Calu3 (cell line): ENCODE data around the gene CTXN1. TPM values are rescaled to one million over a fixed set of nuclear protein-coding genes. Genes with fewer than 3 reads are reported as not detected.

Experiments
- BruUV-seq: library from RNA; stranded (reverse); fragments of 400-500 nt; replicated peaks from 2 replicates; lab custom pipeline; 2021; lab: Mats Ljungman, UMichigan
- CTCF ChIA-PET: fragments of 300-600 bp; sonication (Branson Sonifier 250); formaldehyde crosslinking; loops from one replicate; lab custom pipeline; 2022; ENCODE audit warnings: antibody characterized with exemption; lab: Charles Lee
- DNase-seq: peaks from one replicate; pipeline ENCODE4 v3.0.0; 2022
- H3K27ac Mint-ChIP-seq: one replicate; pipeline ENCODE4 v1.8.0; 2022; ENCODE audit warnings: mixed read lengths; ENCODE audit not compliant: unreplicated experiment
- H3K27me3 Mint-ChIP-seq: one replicate; pipeline ENCODE4 v1.8.0; 2022; ENCODE audit warnings: mixed read lengths; ENCODE audit not compliant: unreplicated experiment
- H3K36me3 Mint-ChIP-seq: one replicate; pipeline ENCODE4 v1.8.0; 2022; ENCODE audit warnings: mild to moderate bottlenecking, moderate library complexity, mixed read lengths; ENCODE audit not compliant: insufficient read depth, unreplicated experiment
- H3K4me1 Mint-ChIP-seq: one replicate; pipeline ENCODE4 v1.8.0; 2022; ENCODE audit warnings: mild to moderate bottlenecking, low read depth, mixed read lengths; ENCODE audit not compliant: unreplicated experiment
- H3K4me3 Mint-ChIP-seq: one replicate; pipeline ENCODE4 v1.8.0; 2022; ENCODE audit warnings: mild to moderate bottlenecking, low read depth, moderate library complexity, mixed read lengths; ENCODE audit not compliant: unreplicated experiment
- H3K9me3 Mint-ChIP-seq: one replicate; pipeline ENCODE4 v1.8.0; 2022; ENCODE audit warnings: low read depth, mixed read lengths; ENCODE audit not compliant: unreplicated experiment
- intact Hi-C: fragments of 100-400 bp; cut with micrococcal nuclease; formaldehyde crosslinking; loops from one replicate; pipeline ENCODE4 v1.10.0; 2022; ENCODE audit not compliant: unreplicated experiment
- total RNA-seq: library from RNA; stranded (reverse); gene quantifications from 2 replicates; pipeline ENCODE4 v1.2.3, GENCODE V29; 2022
- TF ChIP-seq, protein P1 (sequence below): fragments of 200-600 bp; IDR thresholded peaks from one replicate; pipeline ENCODE4 v1.8.0; 2022; ENCODE audit warnings: antibody characterized with exemption; ENCODE audit not compliant: unreplicated experiment

CTXN1 gene
- total RNA-seq, 1 experiment from 2014 or later = 12.2 TPM

DNA sequence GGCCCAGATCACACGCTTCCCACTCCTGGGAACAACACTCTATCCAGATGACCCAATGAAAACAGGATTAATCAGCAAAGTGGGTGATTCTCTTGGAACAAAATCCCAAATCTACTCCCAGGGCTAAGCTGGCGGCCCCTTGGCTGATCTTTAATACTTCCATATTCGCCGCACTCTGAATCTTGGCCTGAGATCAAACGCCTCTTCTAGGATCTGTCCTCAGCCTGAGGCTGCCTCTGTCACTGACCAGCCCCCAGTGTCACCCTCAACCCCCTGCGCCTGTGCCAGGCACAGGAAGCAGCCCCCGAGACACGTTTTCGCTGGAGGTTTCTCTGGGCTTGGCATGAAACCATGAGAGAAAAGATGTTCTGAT lies 2.4 kb upstream of the CTXN1 start:
- Mint-ChIP-seq H3K36me3 (peaks cover 47% of the 10 kb centered on the region), H3K4me3 (no peak overlapping the region), H3K27ac (no peak overlapping the region), H3K9me3 (no peaks in the 10 kb centered on the region), H3K27me3 (no peaks in the 10 kb centered on the region), H3K4me1 (peaks cover 8% of the 10 kb centered on the region)
- BruUV-seq = no TSS peak
- DNase-seq = no peak
- intact Hi-C loops = no loop called here
- CTCF ChIA-PET = interaction anchor here (0.6 to 1.4 kb wide), 2 partner anchors 8 to 132 kb away, joined by 4 to 8 read pairs; partner anchors contain the start of gene SNAPC2
- TF ChIP-seq, protein P1, sequence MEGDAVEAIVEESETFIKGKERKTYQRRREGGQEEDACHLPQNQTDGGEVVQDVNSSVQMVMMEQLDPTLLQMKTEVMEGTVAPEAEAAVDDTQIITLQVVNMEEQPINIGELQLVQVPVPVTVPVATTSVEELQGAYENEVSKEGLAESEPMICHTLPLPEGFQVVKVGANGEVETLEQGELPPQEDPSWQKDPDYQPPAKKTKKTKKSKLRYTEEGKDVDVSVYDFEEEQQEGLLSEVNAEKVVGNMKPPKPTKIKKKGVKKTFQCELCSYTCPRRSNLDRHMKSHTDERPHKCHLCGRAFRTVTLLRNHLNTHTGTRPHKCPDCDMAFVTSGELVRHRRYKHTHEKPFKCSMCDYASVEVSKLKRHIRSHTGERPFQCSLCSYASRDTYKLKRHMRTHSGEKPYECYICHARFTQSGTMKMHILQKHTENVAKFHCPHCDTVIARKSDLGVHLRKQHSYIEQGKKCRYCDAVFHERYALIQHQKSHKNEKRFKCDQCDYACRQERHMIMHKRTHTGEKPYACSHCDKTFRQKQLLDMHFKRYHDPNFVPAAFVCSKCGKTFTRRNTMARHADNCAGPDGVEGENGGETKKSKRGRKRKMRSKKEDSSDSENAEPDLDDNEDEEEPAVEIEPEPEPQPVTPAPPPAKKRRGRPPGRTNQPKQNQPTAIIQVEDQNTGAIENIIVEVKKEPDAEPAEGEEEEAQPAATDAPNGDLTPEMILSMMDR = no peak

DNA sequence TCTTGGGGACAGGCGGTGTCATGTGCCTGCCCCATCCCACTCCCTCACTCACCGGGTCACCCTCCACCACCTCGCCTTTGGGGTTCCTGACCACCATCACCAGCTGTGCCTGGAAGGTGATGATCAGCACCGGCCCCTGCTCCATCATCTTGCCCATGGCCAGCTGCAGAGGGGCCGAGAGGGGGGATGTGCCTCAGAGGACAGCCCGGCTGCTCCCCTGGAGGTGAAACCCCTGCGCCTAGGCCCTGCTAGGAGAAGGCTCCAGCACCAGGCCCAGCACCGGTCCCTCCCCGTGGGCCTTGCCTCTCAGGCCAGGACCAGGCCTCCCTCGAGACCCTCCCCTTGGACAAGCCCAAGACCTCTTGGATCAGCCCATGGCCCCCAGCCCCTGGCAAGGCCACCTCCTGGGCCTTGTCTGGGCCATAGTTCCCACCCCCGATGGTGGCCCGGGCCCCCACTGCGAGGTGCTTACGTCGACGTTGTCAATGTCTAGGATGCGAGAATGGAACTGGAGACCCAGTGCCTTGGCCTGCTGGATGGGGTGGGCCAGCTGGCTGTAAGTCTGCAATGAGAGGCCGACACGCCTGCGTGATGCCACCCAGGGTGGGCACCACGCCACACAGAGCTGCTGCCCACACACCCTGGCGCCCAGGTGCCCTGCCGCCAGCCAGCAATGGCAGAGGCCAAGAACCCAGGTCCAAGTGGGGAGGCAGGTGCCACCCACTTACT lies 1.8 kb upstream of the CTXN1 start:
- Mint-ChIP-seq H3K9me3 (no peaks in the 10 kb centered on the region), H3K4me1 (peaks cover 8% of the 10 kb centered on the region), H3K27me3 (no peaks in the 10 kb centered on the region), H3K4me3 (no peak overlapping the region), H3K27ac (no peak overlapping the region), H3K36me3 (peaks cover 45% of the 10 kb centered on the region)
- TF ChIP-seq, protein P1 = no peak
- CTCF ChIA-PET = no interaction called here
- intact Hi-C loops = no loop called here
- no TSS peak for BruUV-seq
- DNase-seq = no peak

DNA sequence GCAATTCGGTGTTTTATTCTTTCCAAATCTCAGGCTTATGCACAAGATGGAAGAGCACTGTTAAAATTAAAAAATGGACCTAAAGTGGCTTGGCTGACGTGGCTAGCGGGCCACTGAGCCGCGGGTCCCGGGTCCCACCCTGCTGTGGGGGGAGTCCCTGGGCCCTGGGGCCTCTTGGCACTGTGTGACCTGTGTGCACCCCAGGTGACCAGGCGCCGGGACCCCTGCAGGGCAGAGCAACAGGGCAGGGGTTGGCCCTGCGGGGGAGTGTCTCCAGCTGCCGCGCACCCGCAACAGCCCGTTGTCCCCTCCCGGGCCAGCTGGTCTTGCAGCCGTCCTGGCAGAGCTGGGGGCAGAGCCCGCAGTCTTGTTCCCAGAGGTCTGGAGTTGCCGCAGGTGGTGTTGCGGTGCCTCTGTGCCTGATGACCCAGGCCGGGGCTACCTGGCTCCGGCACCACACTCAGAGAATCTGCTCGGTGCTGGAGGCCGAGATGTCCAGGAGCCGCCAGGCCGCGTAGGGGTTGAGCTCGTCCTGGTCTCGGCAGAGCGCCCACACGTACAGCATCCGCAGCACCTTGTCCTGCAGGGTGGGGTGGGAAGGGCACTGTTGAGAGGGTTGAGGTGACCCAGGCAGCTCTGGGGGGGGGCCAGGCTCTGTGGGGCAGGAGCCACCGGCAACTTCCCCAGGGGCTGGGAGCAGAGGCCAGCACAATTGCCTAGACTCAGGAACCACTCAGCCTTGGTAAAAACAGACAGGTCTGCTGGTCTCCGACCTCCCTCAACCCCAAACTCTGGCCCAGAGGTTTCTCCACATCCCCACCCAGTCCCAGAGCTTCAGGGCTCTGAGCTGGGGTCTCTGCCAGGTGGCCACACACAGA lies 1.0 kb upstream of the CTXN1 start:
- no peaks in the 10 kb centered on the region for H3K9me3 Mint-ChIP-seq
- DNase-seq = no peak
- H3K4me3 Mint-ChIP-seq = peak overlapping the region; percentile 50
- CTCF ChIA-PET = interaction anchor here (1.0 kb wide), 1 partner anchor 16 kb away, joined by 7 read pairs; the partner anchor contains the start of gene TIMM44
- H3K27ac Mint-ChIP-seq = no peak overlapping the region
- H3K27me3 Mint-ChIP-seq = no peaks in the 10 kb centered on the region
- TF ChIP-seq, protein P1 = no peak
- intact Hi-C loops = no loop called here
- peaks cover 8% of the 10 kb centered on the region for H3K4me1 Mint-ChIP-seq
- H3K36me3 Mint-ChIP-seq = peaks cover 41% of the 10 kb centered on the region
- BruUV-seq = no TSS peak

DNA sequence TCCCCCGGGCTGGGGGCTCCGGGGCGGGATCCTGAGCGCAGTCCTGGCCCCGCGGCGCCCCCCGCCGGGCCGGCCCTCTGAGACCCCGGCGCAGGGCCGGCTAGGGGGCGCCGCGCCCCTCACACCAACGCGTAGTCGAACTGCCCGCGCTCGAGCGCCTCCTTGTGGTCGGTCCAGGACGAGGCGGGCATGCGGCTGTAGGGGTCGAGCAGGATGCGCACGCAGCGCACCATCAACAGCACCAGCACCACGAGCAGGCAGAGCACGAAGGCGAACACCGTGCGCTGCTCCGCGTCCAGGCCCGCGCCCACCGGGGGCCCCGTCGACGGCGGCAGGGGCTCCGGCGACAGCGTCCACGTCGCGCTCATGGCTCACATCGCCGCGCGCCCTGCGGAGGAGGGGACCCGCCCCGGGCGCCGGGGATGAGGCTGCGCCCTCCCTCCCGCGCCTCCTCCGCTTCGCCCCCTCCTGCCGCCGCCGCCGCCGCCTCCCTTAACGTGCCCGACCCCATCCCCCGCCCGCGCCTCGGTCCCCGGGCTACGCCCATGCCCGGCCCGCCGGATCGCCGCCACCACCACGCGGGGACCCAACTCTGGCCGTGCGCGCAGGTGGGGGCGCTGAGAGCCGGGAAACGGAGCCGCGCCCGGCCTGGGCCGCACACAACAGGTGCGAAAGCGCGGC lies 624 bp downstream of the CTXN1 start:
- Mint-ChIP-seq H3K36me3 (peaks cover 48% of the 10 kb centered on the region), H3K27ac (peak overlapping the region; percentile 61), H3K27me3 (no peaks in the 10 kb centered on the region), H3K4me3 (peak overlapping the region; percentile 66), H3K9me3 (no peaks in the 10 kb centered on the region), H3K4me1 (peaks cover 8% of the 10 kb centered on the region)
- TF ChIP-seq, protein P1 = peak; percentile 53
- intact Hi-C loops = no loop called here
- CTCF ChIA-PET = no interaction called here
- no TSS peak for BruUV-seq
- DNase-seq = peak; percentile 68
